ENCODE results near the gene RPSA. TPM values are rescaled to one million over a fixed set of nuclear protein-coding genes. Genes with fewer than 3 reads are reported as not detected.

Gene RPSA
- total and polyA plus RNA-seq, 9 of the 15 experiments (the other 6 are each of a cell fraction or from before 2014, with no cell fraction given), result 2,290 to 4,272 (median 2,730) TPM

DNA sequence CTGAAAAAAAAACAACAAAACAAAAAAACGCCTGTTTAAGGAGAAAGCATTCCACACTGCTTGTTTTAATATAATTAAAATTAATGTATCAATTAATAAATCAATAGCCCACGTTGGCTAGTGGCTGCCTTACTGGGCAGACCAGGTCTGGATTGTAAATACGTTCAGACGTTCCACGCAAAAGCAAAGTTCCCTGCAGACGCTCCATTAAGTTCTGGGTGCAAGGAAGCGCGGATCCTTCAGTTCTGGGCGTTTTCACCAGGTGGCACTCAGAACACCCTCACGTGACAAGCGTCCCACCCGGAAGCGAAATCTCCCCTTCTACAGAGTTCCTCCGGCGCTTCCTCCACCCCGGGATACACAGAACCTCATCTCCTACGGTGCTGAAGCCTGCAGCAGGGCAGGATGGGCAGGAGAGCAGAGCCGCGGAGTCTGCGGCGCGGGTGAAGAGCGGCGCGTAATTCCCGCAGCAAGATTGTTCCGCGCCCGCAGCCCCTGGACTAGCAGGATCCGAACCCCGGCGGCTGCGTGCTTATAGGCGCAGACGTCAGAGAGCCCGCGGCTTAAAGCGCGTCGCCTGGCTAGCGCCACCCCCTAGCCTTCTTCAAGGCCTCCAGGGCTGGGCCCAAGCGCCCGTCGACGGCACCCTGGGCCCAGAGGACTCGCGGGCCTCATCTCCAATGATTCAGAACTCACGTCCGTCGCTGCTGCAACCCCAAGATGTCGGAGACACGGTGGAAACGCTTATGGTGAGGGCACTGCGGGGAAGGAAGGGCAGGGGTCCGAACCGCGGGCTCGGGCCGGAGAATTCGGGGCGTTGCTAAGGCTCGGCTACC is 23.3 kb upstream of the RPSA start, which contains the start of gene SLC25A38 (continued):
- no peak for TF ChIP-seq YBX1 (IDR thresholded peaks at IDR 0.05)
- TF ChIP-seq RAD51 (IDR thresholded peaks at IDR 0.05; ENCODE audit: borderline replicate concordance, low read depth), result peak; percentile 97
- TF ChIP-seq, protein P1, sequence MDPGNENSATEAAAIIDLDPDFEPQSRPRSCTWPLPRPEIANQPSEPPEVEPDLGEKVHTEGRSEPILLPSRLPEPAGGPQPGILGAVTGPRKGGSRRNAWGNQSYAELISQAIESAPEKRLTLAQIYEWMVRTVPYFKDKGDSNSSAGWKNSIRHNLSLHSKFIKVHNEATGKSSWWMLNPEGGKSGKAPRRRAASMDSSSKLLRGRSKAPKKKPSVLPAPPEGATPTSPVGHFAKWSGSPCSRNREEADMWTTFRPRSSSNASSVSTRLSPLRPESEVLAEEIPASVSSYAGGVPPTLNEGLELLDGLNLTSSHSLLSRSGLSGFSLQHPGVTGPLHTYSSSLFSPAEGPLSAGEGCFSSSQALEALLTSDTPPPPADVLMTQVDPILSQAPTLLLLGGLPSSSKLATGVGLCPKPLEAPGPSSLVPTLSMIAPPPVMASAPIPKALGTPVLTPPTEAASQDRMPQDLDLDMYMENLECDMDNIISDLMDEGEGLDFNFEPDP (CRISPR knock-in tag; IDR thresholded peaks at IDR 0.05), result 0 out of 2 replicates have a peak, but pooled peaks have one; percentile 20
- TF ChIP-seq HLTF (IDR thresholded peaks at IDR 0.05), result no peak
- no peak for TF ChIP-seq HNRNPL (IDR thresholded peaks at IDR 0.05; ENCODE audit: low read depth, low read length)
- no peak; the same call in 1 of the 2 replicates for TF ChIP-seq ZNF239 (CRISPR knock-in tag; IDR thresholded peaks at IDR 0.05)
- TF ChIP-seq SNRNP70 (optimal IDR thresholded peaks at IDR 0.05; ENCODE audit: low read depth, low read length), result no peak
- TF ChIP-seq XRCC3 (IDR thresholded peaks at IDR 0.05), result no peak
- TF ChIP-seq, protein P2, sequence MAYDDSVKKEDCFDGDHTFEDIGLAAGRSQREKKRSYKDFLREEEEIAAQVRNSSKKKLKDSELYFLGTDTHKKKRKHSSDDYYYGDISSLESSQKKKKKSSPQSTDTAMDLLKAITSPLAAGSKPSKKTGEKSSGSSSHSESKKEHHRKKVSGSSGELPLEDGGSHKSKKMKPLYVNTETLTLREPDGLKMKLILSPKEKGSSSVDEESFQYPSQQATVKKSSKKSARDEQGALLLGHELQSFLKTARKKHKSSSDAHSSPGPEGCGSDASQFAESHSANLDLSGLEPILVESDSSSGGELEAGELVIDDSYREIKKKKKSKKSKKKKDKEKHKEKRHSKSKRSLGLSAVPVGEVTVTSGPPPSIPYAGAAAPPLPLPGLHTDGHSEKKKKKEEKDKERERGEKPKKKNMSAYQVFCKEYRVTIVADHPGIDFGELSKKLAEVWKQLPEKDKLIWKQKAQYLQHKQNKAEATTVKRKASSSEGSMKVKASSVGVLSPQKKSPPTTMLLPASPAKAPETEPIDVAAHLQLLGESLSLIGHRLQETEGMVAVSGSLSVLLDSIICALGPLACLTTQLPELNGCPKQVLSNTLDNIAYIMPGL (CRISPR knock-in tag; IDR thresholded peaks at IDR 0.05), result no peak; the same call in 1 of the 2 replicates
- TF ChIP-seq ZNF197 (CRISPR knock-in tag; IDR thresholded peaks at IDR 0.05; ENCODE audit: low read depth), result no peak
- TF ChIP-seq, protein P3, sequence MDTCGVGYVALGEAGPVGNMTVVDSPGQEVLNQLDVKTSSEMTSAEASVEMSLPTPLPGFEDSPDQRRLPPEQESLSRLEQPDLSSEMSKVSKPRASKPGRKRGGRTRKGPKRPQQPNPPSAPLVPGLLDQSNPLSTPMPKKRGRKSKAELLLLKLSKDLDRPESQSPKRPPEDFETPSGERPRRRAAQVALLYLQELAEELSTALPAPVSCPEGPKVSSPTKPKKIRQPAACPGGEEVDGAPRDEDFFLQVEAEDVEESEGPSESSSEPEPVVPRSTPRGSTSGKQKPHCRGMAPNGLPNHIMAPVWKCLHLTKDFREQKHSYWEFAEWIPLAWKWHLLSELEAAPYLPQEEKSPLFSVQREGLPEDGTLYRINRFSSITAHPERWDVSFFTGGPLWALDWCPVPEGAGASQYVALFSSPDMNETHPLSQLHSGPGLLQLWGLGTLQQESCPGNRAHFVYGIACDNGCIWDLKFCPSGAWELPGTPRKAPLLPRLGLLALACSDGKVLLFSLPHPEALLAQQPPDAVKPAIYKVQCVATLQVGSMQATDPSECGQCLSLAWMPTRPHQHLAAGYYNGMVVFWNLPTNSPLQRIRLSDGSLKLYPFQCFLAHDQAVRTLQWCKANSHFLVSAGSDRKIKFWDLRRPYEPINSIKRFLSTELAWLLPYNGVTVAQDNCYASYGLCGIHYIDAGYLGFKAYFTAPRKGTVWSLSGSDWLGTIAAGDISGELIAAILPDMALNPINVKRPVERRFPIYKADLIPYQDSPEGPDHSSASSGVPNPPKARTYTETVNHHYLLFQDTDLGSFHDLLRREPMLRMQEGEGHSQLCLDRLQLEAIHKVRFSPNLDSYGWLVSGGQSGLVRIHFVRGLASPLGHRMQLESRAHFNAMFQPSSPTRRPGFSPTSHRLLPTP (IDR thresholded peaks at IDR 0.05; ENCODE audit: borderline replicate concordance, extremely low read depth, insufficient read length), result peak; percentile 75
- no peak for TF ChIP-seq TCF7 (IDR thresholded peaks at IDR 0.05; ENCODE audit: borderline replicate concordance)
- no peak for TF ChIP-seq RFX5 (IDR thresholded peaks at IDR 0.05; ENCODE audit: low read depth, low read length)
- TF ChIP-seq, protein P4, sequence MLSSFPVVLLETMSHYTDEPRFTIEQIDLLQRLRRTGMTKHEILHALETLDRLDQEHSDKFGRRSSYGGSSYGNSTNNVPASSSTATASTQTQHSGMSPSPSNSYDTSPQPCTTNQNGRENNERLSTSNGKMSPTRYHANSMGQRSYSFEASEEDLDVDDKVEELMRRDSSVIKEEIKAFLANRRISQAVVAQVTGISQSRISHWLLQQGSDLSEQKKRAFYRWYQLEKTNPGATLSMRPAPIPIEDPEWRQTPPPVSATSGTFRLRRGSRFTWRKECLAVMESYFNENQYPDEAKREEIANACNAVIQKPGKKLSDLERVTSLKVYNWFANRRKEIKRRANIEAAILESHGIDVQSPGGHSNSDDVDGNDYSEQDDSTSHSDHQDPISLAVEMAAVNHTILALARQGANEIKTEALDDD (IDR thresholded peaks at IDR 0.05), result no peak
- TF ChIP-seq JUN (IDR thresholded peaks at IDR 0.05; ENCODE audit: borderline replicate concordance, low read depth, low read length), result peak; percentile 72; the same call in 1 of the 2 replicates
- peak; percentile 50; the same call in 1 of the 2 replicates for TF ChIP-seq JUN (CRISPR knock-in tag; IDR thresholded peaks at IDR 0.05; ENCODE audit: borderline replicate concordance)
- TF ChIP-seq, protein P5, sequence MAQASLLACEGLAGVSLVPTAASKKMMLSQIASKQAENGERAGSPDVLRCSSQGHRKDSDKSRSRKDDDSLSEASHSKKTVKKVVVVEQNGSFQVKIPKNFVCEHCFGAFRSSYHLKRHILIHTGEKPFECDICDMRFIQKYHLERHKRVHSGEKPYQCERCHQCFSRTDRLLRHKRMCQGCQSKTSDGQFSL (CRISPR knock-in tag; IDR thresholded peaks at IDR 0.05), result peak; percentile 60; the same call in 1 of the 2 replicates
- TF ChIP-seq, protein P5 (tag; IDR thresholded peaks at IDR 0.05), result no peak
